Esophagus muscularis mucosa (tissue), 4 donors: ENCODE results near the gene ANK3. TPM values are rescaled to one million over a fixed set of nuclear protein-coding genes. Genes with fewer than 3 reads are reported as not detected.

Experiments
- DNase-seq: peaks from one replicate; pipeline ENCODE4 v3.0.0-alpha.2; 2017; ENCODE audit errors: extremely low spot score
- H3K27ac ChIP-seq, 4 donors: fragments of 200-600 bp; sonication (generic); replicated peaks in 1 of 4; 1 replicate in 3 of 4; 2 replicates in 1 of 4; pipeline ENCODE4 v1.5.1; 2016 to 2019; ENCODE audit warnings: mild to moderate bottlenecking in 1 of 4
- H3K27me3 ChIP-seq, 4 donors: fragments of 200-600 bp; sonication (generic); one replicate each; pipeline versions ENCODE4 v1.5.1 to v1.6.0; 2016 to 2019
- H3K36me3 ChIP-seq, 4 donors: fragments of 200-600 bp; sonication (generic); one replicate each; pipeline ENCODE4 v1.5.1; 2016 to 2019
- H3K4me1 ChIP-seq, 4 donors: fragments of 200-600 bp; sonication (generic); one replicate each; pipeline ENCODE4 v1.5.1; 2016 to 2019
- H3K4me3 ChIP-seq, 4 donors: fragments of 200-600 bp; sonication (generic); 1 replicate in 2 of 4; 2 replicates in 2 of 4; pipeline ENCODE4 v1.5.1; 2016 to 2019; ENCODE audit warnings: mild to moderate bottlenecking in 4 of 4, moderate library complexity in 1 of 4
- H3K9me3 ChIP-seq, 4 donors: fragments of 200-600 bp; sonication (generic); 1 replicate in 3 of 4; 2 replicates in 1 of 4; pipeline ENCODE4 v1.5.1; 2016 to 2019
- CTCF ChIP-seq, 3 experiments: fragments of 200-600 bp in 2 of 3; fragments of 450-650 bp in 1 of 3; sonication (generic) in 2 of 3; IDR thresholded peaks; one replicate each; pipeline ENCODE4 v1.5.1; 2017 to 2019; ENCODE audit warnings: antibody characterized with exemption in 3 of 3, mild to moderate bottlenecking in 2 of 3, moderate library complexity in 1 of 3
- EP300 ChIP-seq: sonication (generic); formaldehyde crosslinking; IDR thresholded peaks from one replicate; pipeline ENCODE4 v1.6.1; 2017; ENCODE audit warnings: antibody characterized with exemption
- POLR2A ChIP-seq: fragments of 450-650 bp; IDR thresholded peaks from one replicate; pipeline ENCODE4 v1.6.1; 2017; ENCODE audit warnings: antibody characterized with exemption, moderate library complexity, mild to moderate bottlenecking, low read depth
- POLR2AphosphoS5 ChIP-seq, 2 donors: sonication (generic); formaldehyde crosslinking; IDR thresholded peaks; one replicate each; pipeline ENCODE4 v1.6.1; 2017; ENCODE audit warnings: antibody characterized with exemption in 2 of 2
- WGBS: methylation state at CpG from one replicate; pipeline ENCODE4 v1.1.5; 2018; 5-methylcytosine and 5-hydroxymethylcytosine counted together
- intact Hi-C: fragments of 100-400 bp; cut with DNase I; formaldehyde crosslinking; loops from one replicate; pipeline ENCODE4 v1.15.1; 2023
- total RNA-seq, 4 donors: library from RNA; depleted of rRNA; stranded (reverse); fragments of >200 nt; gene quantifications; one replicate each; pipeline versions ENCODE4 v1.1.0 to v1.2.1, GENCODE V29; 2016

ANK3 gene
- total RNA-seq, 4 donors from 2014 or later, result 25.5 to 44.9 (median 26.6) TPM

GRCh38 chr10:60188548-60188947 lies 201.1 kb downstream of the ANK3 start:
- no peak overlapping the region for H3K4me3 ChIP-seq
- DNase-seq, result no peak
- peaks cover 0 to 15% (median 0%) of the 10 kb centered on the region in 4 donors for H3K4me1 ChIP-seq
- H3K36me3 ChIP-seq, result peaks cover 0 to 28% (median 0%) of the 10 kb centered on the region in 4 donors
- no peak for TF ChIP-seq CTCF (IDR thresholded peaks at IDR 0.05)
- no peaks in the 10 kb centered on the region for H3K27me3 ChIP-seq
- H3K9me3 ChIP-seq, result peaks cover 0 to 6% (median 0%) of the 10 kb centered on the region in 4 donors
- intact Hi-C loops, result no loop called here
- WGBS, result 85% methylated on average over 1 of the region's 1 CpG
- H3K27ac ChIP-seq, result no peak overlapping the region

GRCh38 chr10:60187691-60188090 lies 202.0 kb downstream of the ANK3 start:
- H3K27me3 ChIP-seq, result no peaks in the 10 kb centered on the region
- WGBS, result 90% methylated on average over 1 of the region's 1 CpG
- H3K27ac ChIP-seq, result no peak overlapping the region
- H3K36me3 ChIP-seq, result peaks cover 0 to 21% (median 0%) of the 10 kb centered on the region in 4 donors
- TF ChIP-seq EP300 (no peak), POLR2AphosphoS5 (IDR thresholded peaks at IDR 0.05) (no peak), CTCF (IDR thresholded peaks at IDR 0.05) (no peak)
- intact Hi-C loops, result no loop called here
- no peak for DNase-seq
- H3K4me3 ChIP-seq, result no peak overlapping the region
- H3K9me3 ChIP-seq, result peaks cover 0 to 6% (median 0%) of the 10 kb centered on the region in 4 donors
- H3K4me1 ChIP-seq, result peaks cover 0 to 15% (median under 1%) of the 10 kb centered on the region in 4 donors

- Histone ChIP-seq H3K27me3 (no peaks in the 10 kb centered on the region), H3K4me1 (peaks cover 0 to 15% (median 3%) of the 10 kb centered on the region in 4 donors), H3K27ac (no peak overlapping the region), H3K4me3 (no peak overlapping the region), H3K9me3 (peaks cover 0 to 6% (median 0%) of the 10 kb centered on the region in 4 donors), H3K36me3 (peaks cover 0 to 15% (median 0%) of the 10 kb centered on the region in 4 donors)
- DNase-seq, result no peak
- no peak for TF ChIP-seq CTCF (IDR thresholded peaks at IDR 0.05)
- TF ChIP-seq POLR2A, result no peak
- no peak for TF ChIP-seq EP300
- no peak for TF ChIP-seq POLR2AphosphoS5 (IDR thresholded peaks at IDR 0.05)
- WGBS, result 91% methylated on average over 14 of the region's 14 CpGs
- intact Hi-C loops, result no loop called here
Measured at GRCh38 chr10:60186315-60187071, 203.2 kb downstream of the ANK3 start.

GRCh38 chr10:60185421-60185820 lies 204.3 kb downstream of the ANK3 start:
- TF ChIP-seq POLR2A (no peak), EP300 (no peak), CTCF (IDR thresholded peaks at IDR 0.05) (no peak), POLR2AphosphoS5 (IDR thresholded peaks at IDR 0.05) (no peak)
- H3K27ac ChIP-seq, result peak overlapping the region in 1 of 4 donors; percentile 1
- H3K36me3 ChIP-seq, result peaks cover 0 to 26% (median 0%) of the 10 kb centered on the region in 4 donors
- WGBS, result 71% methylated on average over 1 of the region's 1 CpG
- H3K4me1 ChIP-seq, result peaks cover 0 to 15% (median 3%) of the 10 kb centered on the region in 4 donors
- no peak overlapping the region for H3K4me3 ChIP-seq
- intact Hi-C loops, result no loop called here
- DNase-seq, result no peak
- no peaks in the 10 kb centered on the region for H3K9me3 ChIP-seq
- H3K27me3 ChIP-seq, result no peaks in the 10 kb centered on the region
